HEK293 (cell line): ENCODE results near the gene AAK1.

Experiments
- CTCF ChIA-PET: fragments of 350-600 bp; formaldehyde crosslinking; extraction: SDS; loops from one replicate; lab custom pipeline; 2021; ENCODE audit warnings: antibody characterized with exemption; lab: Yijun Ruan, JAX
- POLR2A ChIA-PET: fragments of 300-600 bp; formaldehyde crosslinking; extraction: SDS; loops from one replicate; lab custom pipeline; 2020; ENCODE audit warnings: antibody characterized with exemption, inconsistent platforms; lab: Yijun Ruan, JAX
- H3K27ac ChIP-seq: fragments of 200-500 bp; sonication (Bioruptor generic); 2 replicates; pipeline ENCODE4 v1.5.1; 2014; ENCODE audit warnings: low read depth, low read length, control low read depth, inconsistent platforms; ENCODE audit errors: extremely low read depth
- H3K36me3 ChIP-seq, 2 experiments: fragments of 200-500 bp in 1 of 2; sonication (Bioruptor generic) in 1 of 2; 1 replicate in 1 of 2; 2 replicates in 1 of 2; pipeline ENCODE4 v1.5.1; 2014 to 2017; ENCODE audit warnings: inconsistent platforms in 2 of 2, low read length in 2 of 2; ENCODE audit not compliant: control insufficient read depth in 2 of 2, insufficient read depth in 1 of 2
- H3K4me1 ChIP-seq: fragments of 200-500 bp; sonication (Bioruptor generic); 2 replicates; pipeline ENCODE4 v1.5.1; 2014; ENCODE audit warnings: mild to moderate bottlenecking, low read length, inconsistent platforms; ENCODE audit not compliant: control insufficient read depth, insufficient read depth
- H3K4me3 ChIP-seq: 2 replicates; pipeline ENCODE4 v1.5.1; 2011; ENCODE audit warnings: low read depth, mild to moderate bottlenecking, control low read depth, low read length, moderate library complexity
- H3K9me3 ChIP-seq: fragments of 200-500 bp; sonication (Bioruptor generic); 2 replicates; pipeline ENCODE4 v1.5.1; 2014; ENCODE audit warnings: low read depth, low read length, inconsistent platforms; ENCODE audit not compliant: control insufficient read depth, insufficient read depth
- OSR2 ChIP-seq: fragments of 450-650 bp; formaldehyde crosslinking; IDR thresholded peaks from 2 replicates; pipeline ENCODE4 v1.5.1; 2016; ENCODE audit warnings: missing biosample characterization, missing genetic modification characterization
- ZBTB20 ChIP-seq: fragments of 450-650 bp; formaldehyde crosslinking; IDR thresholded peaks from 2 replicates; pipeline ENCODE4 v1.5.1; 2016; ENCODE audit warnings: missing biosample characterization, missing genetic modification characterization
- ZBTB8A ChIP-seq: fragments of 450-650 bp; formaldehyde crosslinking; IDR thresholded peaks from 2 replicates; pipeline ENCODE4 v1.5.1; 2016; ENCODE audit warnings: missing biosample characterization, missing genetic modification characterization
- ZNF10 ChIP-seq: fragments of 450-650 bp; formaldehyde crosslinking; IDR thresholded peaks from 2 replicates; pipeline ENCODE4 v1.5.1; 2017; ENCODE audit warnings: missing biosample characterization, missing genetic modification characterization
- ZNF114 ChIP-seq: fragments of 450-650 bp; formaldehyde crosslinking; IDR thresholded peaks from 2 replicates; pipeline ENCODE4 v1.5.0; 2017; ENCODE audit warnings: missing biosample characterization, missing genetic modification characterization
- ZNF133 ChIP-seq: fragments of 450-650 bp; formaldehyde crosslinking; IDR thresholded peaks from 2 replicates; pipeline ENCODE4 v1.5.1; 2016; ENCODE audit warnings: missing biosample characterization, missing genetic modification characterization
- ZNF292 ChIP-seq: fragments of 450-650 bp; formaldehyde crosslinking; IDR thresholded peaks from 2 replicates; pipeline ENCODE4 v1.5.1; 2016; ENCODE audit warnings: low read depth, missing biosample characterization, missing genetic modification characterization, borderline replicate concordance
- ZNF354C ChIP-seq: fragments of 450-650 bp; formaldehyde crosslinking; IDR thresholded peaks from 2 replicates; pipeline ENCODE4 v1.5.1; 2016; ENCODE audit warnings: missing biosample characterization, missing genetic modification characterization, low read depth, borderline replicate concordance
- ZNF544 ChIP-seq: fragments of 450-650 bp; formaldehyde crosslinking; IDR thresholded peaks from 2 replicates; pipeline ENCODE4 v1.5.0; 2017; ENCODE audit warnings: missing biosample characterization, missing genetic modification characterization
- ZNF629 ChIP-seq: fragments of 450-650 bp; formaldehyde crosslinking; IDR thresholded peaks from 2 replicates; pipeline ENCODE4 v1.5.1; 2017; ENCODE audit warnings: missing biosample characterization, missing genetic modification characterization
- ZNF701 ChIP-seq: fragments of 450-650 bp; formaldehyde crosslinking; IDR thresholded peaks from 2 replicates; pipeline ENCODE4 v1.5.1; 2016; ENCODE audit warnings: missing biosample characterization, missing genetic modification characterization
- TF ChIP-seq, protein P1 (sequence below): fragments of 450-650 bp; formaldehyde crosslinking; IDR thresholded peaks from 2 replicates; pipeline ENCODE4 v1.5.1; 2016; ENCODE audit warnings: missing biosample characterization, missing genetic modification characterization
- TF ChIP-seq, protein P2 (sequence below): fragments of 450-650 bp; formaldehyde crosslinking; IDR thresholded peaks from 2 replicates; pipeline ENCODE4 v1.5.1; 2016; ENCODE audit warnings: missing biosample characterization, missing genetic modification characterization, low read depth
- TF ChIP-seq, protein P3 (sequence below): fragments of 450-650 bp; formaldehyde crosslinking; IDR thresholded peaks from 2 replicates; pipeline ENCODE4 v1.5.1; 2017; ENCODE audit warnings: missing biosample characterization, missing genetic modification characterization
- TF ChIP-seq, protein P4 (sequence below): fragments of 450-650 bp; formaldehyde crosslinking; IDR thresholded peaks from 2 replicates; pipeline ENCODE4 v1.5.1; 2016; ENCODE audit warnings: missing biosample characterization, missing genetic modification characterization
- TF ChIP-seq, protein P5 (sequence below): fragments of 450-650 bp; formaldehyde crosslinking; IDR thresholded peaks from 2 replicates; pipeline ENCODE4 v1.5.1; 2016; ENCODE audit warnings: missing biosample characterization, missing genetic modification characterization

Gene AAK1

DNA sequence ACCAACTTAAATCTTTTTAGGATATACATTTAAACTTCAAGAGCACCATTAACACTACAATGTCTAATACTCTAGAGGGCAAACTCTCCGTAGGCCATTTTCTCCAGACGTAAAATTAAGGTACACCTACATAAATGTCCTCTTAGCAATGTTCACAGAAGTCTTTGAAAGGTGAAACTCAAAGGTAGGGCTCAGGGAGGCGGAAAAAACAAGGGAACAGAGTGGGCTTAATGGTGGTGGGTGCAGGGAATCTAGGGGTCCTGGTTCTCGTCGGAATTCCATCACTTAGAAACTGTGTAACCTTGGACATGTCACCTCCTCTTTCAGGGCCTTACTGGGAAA, 207.0 kb downstream of the AAK1 start:
- no peaks in the 10 kb centered on the region for H3K9me3 ChIP-seq
- TF ChIP-seq ZNF10 (no peak), ZBTB20 (tag by site-specific recombination) (0 out of 2 replicates have a peak, but pooled peaks have one; percentile 11)
- H3K36me3 ChIP-seq = peaks cover under 1 to 3% of the 10 kb centered on the region in 2 experiments; a peak in 1 of 3 replicates
- POLR2A ChIA-PET = interaction anchor here (0.6 to 1.9 kb wide), 7 partner anchors 46 to 1317 kb away, joined by 3 to 12 read pairs (median 3); partner anchors contain the start of genes AAK1, ANXA4 and GFPT1
- H3K4me1 ChIP-seq = peaks cover 3% of the 10 kb centered on the region
- CTCF ChIA-PET = interaction anchor here (0.6 to 2.1 kb wide), 8 partner anchors 15 to 248 kb away, joined by 3 to 14 read pairs (median 3); no protein-coding TSS in a partner anchor
- peak overlapping the region; percentile 75 for H3K4me3 ChIP-seq
- H3K27ac ChIP-seq = peak overlapping the region; percentile 86

DNA sequence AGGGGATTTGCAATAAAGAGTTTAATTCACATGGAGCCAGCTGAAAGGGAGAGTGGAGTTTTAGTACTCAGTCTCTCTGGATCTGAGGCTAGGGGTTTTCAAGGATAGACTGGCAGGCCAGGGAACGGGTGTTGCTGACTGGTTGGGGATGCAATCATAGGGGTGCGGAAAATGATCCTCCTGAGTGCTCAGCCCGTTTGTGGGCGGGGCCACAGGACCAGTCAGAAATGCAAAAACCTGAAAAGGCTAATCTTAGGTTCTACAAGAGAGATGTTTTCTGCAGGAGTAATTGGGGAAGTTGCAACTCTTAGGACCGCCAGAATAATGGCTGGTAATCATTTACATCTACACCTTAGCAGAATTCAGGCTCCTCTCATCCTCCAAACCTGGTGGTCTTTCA, 208.8 kb downstream of the AAK1 start:
- Histone ChIP-seq H3K36me3 (peaks cover 16% of the 10 kb centered on the region in 2 experiments; a peak in 2 of 3 replicates), H3K4me3 (no peak overlapping the region), H3K9me3 (no peaks in the 10 kb centered on the region), H3K4me1 (peaks cover 3% of the 10 kb centered on the region), H3K27ac (no peak overlapping the region)
- TF ChIP-seq ZBTB8A (tag by site-specific recombination) = peak; percentile 70
- TF ChIP-seq, protein P1, sequence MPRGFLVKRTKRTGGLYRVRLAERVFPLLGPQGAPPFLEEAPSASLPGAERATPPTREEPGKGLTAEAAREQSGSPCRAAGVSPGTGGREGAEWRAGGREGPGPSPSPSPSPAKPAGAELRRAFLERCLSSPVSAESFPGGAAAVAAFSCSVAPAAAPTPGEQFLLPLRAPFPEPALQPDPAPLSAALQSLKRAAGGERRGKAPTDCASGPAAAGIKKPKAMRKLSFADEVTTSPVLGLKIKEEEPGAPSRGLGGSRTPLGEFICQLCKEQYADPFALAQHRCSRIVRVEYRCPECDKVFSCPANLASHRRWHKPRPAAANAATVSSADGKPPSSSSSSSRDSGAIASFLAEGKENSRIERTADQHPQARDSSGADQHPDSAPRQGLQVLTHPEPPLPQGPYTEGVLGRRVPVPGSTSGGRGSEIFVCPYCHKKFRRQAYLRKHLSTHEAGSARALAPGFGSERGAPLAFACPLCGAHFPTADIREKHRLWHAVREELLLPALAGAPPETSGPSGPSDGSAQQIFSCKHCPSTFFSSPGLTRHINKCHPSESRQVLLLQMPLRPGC (tag by site-specific recombination) = no peak
- POLR2A ChIA-PET = no interaction called here
- CTCF ChIA-PET = no interaction called here

DNA sequence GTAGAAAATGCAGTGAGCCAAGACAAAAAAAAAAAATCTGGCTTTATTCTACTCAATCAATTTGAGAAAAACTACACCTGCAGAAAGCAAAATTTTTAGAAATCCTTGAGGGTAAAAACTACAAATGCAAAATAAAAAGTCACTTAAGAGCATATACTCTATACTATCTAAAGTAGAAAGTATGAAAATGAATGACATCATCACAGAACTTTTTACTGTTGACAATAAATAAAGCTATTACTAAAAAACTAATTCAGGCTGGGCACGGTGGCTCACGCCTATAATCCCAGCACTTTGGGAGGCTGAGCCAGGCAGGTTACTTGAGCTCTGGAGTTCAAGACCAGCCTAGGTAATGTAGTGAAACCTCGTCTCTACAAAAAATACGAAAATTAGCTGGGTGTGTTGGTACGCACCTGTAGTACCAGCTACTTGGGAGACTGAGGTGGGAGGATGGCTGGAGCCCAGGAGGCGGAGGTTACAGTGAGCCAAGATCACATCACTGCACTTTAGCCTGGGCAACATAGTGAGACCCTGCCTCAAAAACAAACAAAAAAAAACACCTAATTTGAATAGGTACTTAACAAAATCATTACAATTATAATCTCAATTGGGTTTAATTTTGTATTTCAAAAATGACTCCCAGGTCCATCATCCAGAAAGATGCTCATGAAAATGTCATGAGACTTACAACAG, 213.9 kb downstream of the AAK1 start:
- Histone ChIP-seq H3K27ac (no peak overlapping the region), H3K4me1 (no peaks in the 10 kb centered on the region), H3K36me3 (peaks cover 43 to 49% of the 10 kb centered on the region in 2 experiments), H3K4me3 (no peak overlapping the region), H3K9me3 (no peaks in the 10 kb centered on the region)
- ChIA-PET POLR2A (interaction anchor here (0.6 kb wide), 1 partner anchor 1222 kb away, joined by 3 read pairs; no protein-coding TSS in a partner anchor), CTCF (interaction anchor here (0.7 to 1.4 kb wide), 2 partner anchors 8 to 9 kb away, joined by 4 read pairs; no protein-coding TSS in a partner anchor)
- TF ChIP-seq, protein P2, sequence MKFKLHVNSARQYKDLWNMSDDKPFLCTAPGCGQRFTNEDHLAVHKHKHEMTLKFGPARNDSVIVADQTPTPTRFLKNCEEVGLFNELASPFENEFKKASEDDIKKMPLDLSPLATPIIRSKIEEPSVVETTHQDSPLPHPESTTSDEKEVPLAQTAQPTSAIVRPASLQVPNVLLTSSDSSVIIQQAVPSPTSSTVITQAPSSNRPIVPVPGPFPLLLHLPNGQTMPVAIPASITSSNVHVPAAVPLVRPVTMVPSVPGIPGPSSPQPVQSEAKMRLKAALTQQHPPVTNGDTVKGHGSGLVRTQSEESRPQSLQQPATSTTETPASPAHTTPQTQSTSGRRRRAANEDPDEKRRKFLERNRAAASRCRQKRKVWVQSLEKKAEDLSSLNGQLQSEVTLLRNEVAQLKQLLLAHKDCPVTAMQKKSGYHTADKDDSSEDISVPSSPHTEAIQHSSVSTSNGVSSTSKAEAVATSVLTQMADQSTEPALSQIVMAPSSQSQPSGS (tag by site-specific recombination) = peak; percentile 66; the same call in 1 of the 2 replicates
- TF ChIP-seq, protein P3, sequence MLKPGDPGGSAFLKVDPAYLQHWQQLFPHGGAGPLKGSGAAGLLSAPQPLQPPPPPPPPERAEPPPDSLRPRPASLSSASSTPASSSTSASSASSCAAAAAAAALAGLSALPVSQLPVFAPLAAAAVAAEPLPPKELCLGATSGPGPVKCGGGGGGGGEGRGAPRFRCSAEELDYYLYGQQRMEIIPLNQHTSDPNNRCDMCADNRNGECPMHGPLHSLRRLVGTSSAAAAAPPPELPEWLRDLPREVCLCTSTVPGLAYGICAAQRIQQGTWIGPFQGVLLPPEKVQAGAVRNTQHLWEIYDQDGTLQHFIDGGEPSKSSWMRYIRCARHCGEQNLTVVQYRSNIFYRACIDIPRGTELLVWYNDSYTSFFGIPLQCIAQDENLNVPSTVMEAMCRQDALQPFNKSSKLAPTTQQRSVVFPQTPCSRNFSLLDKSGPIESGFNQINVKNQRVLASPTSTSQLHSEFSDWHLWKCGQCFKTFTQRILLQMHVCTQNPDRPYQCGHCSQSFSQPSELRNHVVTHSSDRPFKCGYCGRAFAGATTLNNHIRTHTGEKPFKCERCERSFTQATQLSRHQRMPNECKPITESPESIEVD (tag by site-specific recombination) = peak; percentile 28; the same call in 1 of the 2 replicates
- TF ChIP-seq ZNF629 (tag by site-specific recombination) = no peak

DNA sequence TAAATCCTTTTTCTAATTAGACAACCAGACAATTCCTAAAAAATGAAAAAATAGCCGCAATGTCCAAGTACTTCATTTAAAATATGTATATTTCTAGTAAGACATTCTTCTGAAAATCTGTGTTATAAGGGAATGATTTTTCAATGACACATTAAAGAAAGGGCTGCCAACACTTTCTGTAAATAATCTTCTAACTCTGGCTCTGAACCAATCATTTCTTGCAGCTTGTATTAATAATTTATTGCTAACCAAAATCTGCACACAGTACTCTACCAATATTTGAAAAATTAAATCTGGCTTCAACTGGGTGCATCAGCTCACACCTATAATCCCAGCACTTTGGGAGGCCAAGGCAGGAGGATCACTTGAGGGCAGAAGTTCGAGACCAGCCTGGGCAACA, 214.6 kb downstream of the AAK1 start:
- Histone ChIP-seq H3K4me1 (no peaks in the 10 kb centered on the region), H3K36me3 (peaks cover 47 to 54% of the 10 kb centered on the region in 2 experiments), H3K4me3 (no peak overlapping the region), H3K27ac (no peak overlapping the region), H3K9me3 (no peaks in the 10 kb centered on the region)
- CTCF ChIA-PET = interaction anchor here (0.7 to 1.4 kb wide), 2 partner anchors 8 to 9 kb away, joined by 4 read pairs; no protein-coding TSS in a partner anchor
- POLR2A ChIA-PET = interaction anchor here (0.6 kb wide), 1 partner anchor 1222 kb away, joined by 3 read pairs; no protein-coding TSS in a partner anchor
- no peak for TF ChIP-seq ZNF292
- TF ChIP-seq ZNF114 (tag by site-specific recombination) = no peak
- TF ChIP-seq ZNF544 = no peak
- TF ChIP-seq ZNF701 = no peak
- TF ChIP-seq, protein P4, sequence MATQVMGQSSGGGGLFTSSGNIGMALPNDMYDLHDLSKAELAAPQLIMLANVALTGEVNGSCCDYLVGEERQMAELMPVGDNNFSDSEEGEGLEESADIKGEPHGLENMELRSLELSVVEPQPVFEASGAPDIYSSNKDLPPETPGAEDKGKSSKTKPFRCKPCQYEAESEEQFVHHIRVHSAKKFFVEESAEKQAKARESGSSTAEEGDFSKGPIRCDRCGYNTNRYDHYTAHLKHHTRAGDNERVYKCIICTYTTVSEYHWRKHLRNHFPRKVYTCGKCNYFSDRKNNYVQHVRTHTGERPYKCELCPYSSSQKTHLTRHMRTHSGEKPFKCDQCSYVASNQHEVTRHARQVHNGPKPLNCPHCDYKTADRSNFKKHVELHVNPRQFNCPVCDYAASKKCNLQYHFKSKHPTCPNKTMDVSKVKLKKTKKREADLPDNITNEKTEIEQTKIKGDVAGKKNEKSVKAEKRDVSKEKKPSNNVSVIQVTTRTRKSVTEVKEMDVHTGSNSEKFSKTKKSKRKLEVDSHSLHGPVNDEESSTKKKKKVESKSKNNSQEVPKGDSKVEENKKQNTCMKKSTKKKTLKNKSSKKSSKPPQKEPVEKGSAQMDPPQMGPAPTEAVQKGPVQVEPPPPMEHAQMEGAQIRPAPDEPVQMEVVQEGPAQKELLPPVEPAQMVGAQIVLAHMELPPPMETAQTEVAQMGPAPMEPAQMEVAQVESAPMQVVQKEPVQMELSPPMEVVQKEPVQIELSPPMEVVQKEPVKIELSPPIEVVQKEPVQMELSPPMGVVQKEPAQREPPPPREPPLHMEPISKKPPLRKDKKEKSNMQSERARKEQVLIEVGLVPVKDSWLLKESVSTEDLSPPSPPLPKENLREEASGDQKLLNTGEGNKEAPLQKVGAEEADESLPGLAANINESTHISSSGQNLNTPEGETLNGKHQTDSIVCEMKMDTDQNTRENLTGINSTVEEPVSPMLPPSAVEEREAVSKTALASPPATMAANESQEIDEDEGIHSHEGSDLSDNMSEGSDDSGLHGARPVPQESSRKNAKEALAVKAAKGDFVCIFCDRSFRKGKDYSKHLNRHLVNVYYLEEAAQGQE = no peak
- TF ChIP-seq ZNF354C (tag by site-specific recombination) = no peak
- TF ChIP-seq, protein P5, sequence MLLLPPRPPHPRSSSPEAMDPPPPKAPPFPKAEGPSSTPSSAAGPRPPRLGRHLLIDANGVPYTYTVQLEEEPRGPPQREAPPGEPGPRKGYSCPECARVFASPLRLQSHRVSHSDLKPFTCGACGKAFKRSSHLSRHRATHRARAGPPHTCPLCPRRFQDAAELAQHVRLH (tag by site-specific recombination) = no peak
- no peak for TF ChIP-seq OSR2
- no peak for TF ChIP-seq ZNF133 (tag by site-specific recombination)
